ENCODE results near the gene TTLL11.

DNA sequence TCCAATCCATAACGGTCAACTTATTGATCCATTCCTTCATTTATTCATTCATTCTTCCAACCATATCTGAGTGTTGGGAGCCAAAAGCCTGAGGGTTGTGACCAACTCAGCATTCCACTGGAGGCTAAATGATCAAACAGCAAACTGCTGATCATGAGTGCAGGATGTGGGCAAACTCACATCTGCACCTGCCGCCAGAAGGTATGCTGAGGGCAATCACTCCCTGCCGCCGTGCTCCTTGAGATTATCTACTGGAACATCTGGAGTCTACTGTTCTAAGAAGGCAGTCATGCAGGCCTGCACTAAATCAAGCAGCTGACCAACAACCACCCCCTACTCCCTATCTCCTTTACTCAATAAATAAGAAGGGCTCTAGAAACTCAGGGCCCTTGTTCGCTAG, 184.0 kb downstream of the TTLL11 start:
- TF ChIP-seq EZH2phosphoT487 (IDR thresholded peaks at IDR 0.05; ENCODE audit: borderline replicate concordance, low read length), result no peak
- TF ChIP-seq, protein P1, sequence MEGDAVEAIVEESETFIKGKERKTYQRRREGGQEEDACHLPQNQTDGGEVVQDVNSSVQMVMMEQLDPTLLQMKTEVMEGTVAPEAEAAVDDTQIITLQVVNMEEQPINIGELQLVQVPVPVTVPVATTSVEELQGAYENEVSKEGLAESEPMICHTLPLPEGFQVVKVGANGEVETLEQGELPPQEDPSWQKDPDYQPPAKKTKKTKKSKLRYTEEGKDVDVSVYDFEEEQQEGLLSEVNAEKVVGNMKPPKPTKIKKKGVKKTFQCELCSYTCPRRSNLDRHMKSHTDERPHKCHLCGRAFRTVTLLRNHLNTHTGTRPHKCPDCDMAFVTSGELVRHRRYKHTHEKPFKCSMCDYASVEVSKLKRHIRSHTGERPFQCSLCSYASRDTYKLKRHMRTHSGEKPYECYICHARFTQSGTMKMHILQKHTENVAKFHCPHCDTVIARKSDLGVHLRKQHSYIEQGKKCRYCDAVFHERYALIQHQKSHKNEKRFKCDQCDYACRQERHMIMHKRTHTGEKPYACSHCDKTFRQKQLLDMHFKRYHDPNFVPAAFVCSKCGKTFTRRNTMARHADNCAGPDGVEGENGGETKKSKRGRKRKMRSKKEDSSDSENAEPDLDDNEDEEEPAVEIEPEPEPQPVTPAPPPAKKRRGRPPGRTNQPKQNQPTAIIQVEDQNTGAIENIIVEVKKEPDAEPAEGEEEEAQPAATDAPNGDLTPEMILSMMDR (conservative IDR thresholded peaks at IDR 0.05; ENCODE audit: low read depth, low read length), result no peak
